Vagina (tissue), 2 donors: ENCODE results near the gene SLC16A13.
A peak's percentile ranks its signal among the peaks of the same experiment; 100 is the strongest.

ENCODE experiments used
- POLR2A ChIP-seq, 2 donors: fragments of 450-650 bp; IDR thresholded peaks; one replicate each; pipeline ENCODE4 v1.6.1; 2017; ENCODE audit warnings: antibody characterized with exemption in 2 of 2, mild to moderate bottlenecking in 2 of 2, moderate library complexity in 2 of 2
- POLR2AphosphoS5 ChIP-seq, 2 donors: sonication (generic); formaldehyde crosslinking; IDR thresholded peaks; one replicate each; pipeline ENCODE4 v1.9.0; 2017; ENCODE audit warnings: antibody characterized with exemption in 2 of 2, mild to moderate bottlenecking in 2 of 2, low read depth in 1 of 2; ENCODE audit not compliant: insufficient read depth in 1 of 2
- TF ChIP-seq, protein P1 (sequence below), 3 experiments: fragments of 450-650 bp in 2 of 3; fragments of 200-600 bp in 1 of 3; sonication (generic) in 1 of 3; IDR thresholded peaks; one replicate each; pipeline ENCODE4 v1.5.1; 2017 to 2019; ENCODE audit warnings: antibody characterized with exemption in 3 of 3, mild to moderate bottlenecking in 2 of 3, moderate library complexity in 2 of 3

DNA sequence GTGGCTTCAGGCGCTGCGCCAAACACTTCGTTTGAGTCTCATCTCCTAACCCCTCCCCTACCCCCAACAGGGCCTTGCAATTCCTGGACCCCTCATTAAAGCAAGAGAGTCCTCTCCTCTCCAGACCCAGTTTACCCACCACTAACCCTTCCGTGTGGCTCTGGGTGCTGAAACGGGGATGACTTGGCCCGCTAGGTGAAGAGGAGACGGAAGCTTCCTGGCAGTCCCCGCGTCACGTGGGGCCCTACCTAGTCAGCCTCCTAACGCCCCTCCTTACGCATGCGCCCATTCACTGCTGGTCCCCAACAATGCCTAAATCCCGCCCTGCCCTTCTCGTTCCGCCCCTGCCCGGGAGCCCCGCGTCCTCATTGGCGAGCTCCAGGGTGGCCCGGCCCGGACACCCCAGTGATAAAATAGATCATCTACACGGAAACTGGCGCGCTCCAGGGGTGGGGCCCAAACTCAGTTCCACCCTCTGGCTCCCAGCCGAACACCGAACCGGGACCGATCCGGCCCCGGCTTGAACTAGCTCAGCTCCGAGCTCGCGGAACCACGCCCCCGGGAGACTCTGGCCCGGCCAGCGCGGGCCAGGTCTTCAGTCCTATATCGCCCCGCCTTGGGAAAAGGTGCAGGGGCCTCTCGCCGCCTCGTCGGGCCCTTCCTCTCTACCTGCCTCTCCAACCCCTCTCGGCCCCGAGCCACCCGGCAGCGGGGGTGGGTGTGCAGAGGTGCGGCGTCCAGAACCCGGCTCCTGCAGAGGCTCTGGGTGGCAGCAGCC, at the start of gene SLC16A13:
- TF ChIP-seq POLR2AphosphoS5 (IDR thresholded peaks at IDR 0.05; ENCODE audit: insufficient read depth in 1 of 2, low read depth in 1 of 2) = peak; percentile 86 to 92
- TF ChIP-seq, protein P1, sequence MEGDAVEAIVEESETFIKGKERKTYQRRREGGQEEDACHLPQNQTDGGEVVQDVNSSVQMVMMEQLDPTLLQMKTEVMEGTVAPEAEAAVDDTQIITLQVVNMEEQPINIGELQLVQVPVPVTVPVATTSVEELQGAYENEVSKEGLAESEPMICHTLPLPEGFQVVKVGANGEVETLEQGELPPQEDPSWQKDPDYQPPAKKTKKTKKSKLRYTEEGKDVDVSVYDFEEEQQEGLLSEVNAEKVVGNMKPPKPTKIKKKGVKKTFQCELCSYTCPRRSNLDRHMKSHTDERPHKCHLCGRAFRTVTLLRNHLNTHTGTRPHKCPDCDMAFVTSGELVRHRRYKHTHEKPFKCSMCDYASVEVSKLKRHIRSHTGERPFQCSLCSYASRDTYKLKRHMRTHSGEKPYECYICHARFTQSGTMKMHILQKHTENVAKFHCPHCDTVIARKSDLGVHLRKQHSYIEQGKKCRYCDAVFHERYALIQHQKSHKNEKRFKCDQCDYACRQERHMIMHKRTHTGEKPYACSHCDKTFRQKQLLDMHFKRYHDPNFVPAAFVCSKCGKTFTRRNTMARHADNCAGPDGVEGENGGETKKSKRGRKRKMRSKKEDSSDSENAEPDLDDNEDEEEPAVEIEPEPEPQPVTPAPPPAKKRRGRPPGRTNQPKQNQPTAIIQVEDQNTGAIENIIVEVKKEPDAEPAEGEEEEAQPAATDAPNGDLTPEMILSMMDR (IDR thresholded peaks at IDR 0.05) = peak in 1 of 3 experiments; percentile 17
- TF ChIP-seq POLR2A (IDR thresholded peaks at IDR 0.05) = peak; percentile 5 to 52
